ENCODE results near the gene HYAL2.

HYAL2 gene

GRCh38 chr3:50321336-50322114 lies 1.0 kb downstream of the HYAL2 start (continued):
- TF ChIP-seq ZNF692 (tag by site-specific recombination; IDR thresholded peaks at IDR 0.05) (peak; percentile 100), ZNF488 (tag by site-specific recombination; IDR thresholded peaks at IDR 0.05) (no peak), MYNN (tag by site-specific recombination; IDR thresholded peaks at IDR 0.05; ENCODE audit: borderline replicate concordance) (no peak), ZNF596 (tag by site-specific recombination; IDR thresholded peaks at IDR 0.05) (no peak), ZBTB20 (tag by site-specific recombination; IDR thresholded peaks at IDR 0.05) (peak; percentile 34; the same call in 1 of the 2 replicates), ZNF423 (tag by site-specific recombination; IDR thresholded peaks at IDR 0.05) (no peak), ZNF521 (tag by site-specific recombination; IDR thresholded peaks at IDR 0.05) (no peak), FEZF1 (tag by site-specific recombination; IDR thresholded peaks at IDR 0.05) (peak; percentile 81), ZNF19 (tag by site-specific recombination; IDR thresholded peaks at IDR 0.05; ENCODE audit: low read depth) (no peak), ZNF302 (tag by site-specific recombination; IDR thresholded peaks at IDR 0.05; ENCODE audit: low read depth) (no peak), ZNF548 (tag by site-specific recombination; IDR thresholded peaks at IDR 0.05) (no peak), ZNF239 (tag by site-specific recombination; IDR thresholded peaks at IDR 0.05) (no peak), ZBTB44 (tag by site-specific recombination; IDR thresholded peaks at IDR 0.05) (no peak), EGR2 (tag by site-specific recombination; IDR thresholded peaks at IDR 0.05; ENCODE audit: low read depth) (peak; percentile 65; the same call in 1 of the 2 replicates), ZSCAN30 (tag by site-specific recombination; IDR thresholded peaks at IDR 0.05) (no peak), ZNF404 (tag by site-specific recombination; IDR thresholded peaks at IDR 0.05) (no peak), ZNF2 (tag by site-specific recombination; IDR thresholded peaks at IDR 0.05) (peak; percentile 53; the same call in 1 of the 2 replicates), ZNF561 (tag by site-specific recombination; IDR thresholded peaks at IDR 0.05; ENCODE audit: borderline replicate concordance) (0 out of 2 replicates have a peak, but pooled peaks have one; percentile 24), CTCF (tag by site-specific recombination; IDR thresholded peaks at IDR 0.05) (peak; percentile 65), ZNF48 (tag by site-specific recombination; IDR thresholded peaks at IDR 0.05) (no peak), ZNF416 (tag by site-specific recombination; IDR thresholded peaks at IDR 0.05) (no peak), ZBTB7A (tag by site-specific recombination; IDR thresholded peaks at IDR 0.05; ENCODE audit: low read depth) (peak; percentile 86), PRDM6 (tag by site-specific recombination; IDR thresholded peaks at IDR 0.05) (no peak), GLI4 (tag by site-specific recombination; IDR thresholded peaks at IDR 0.05) (no peak), ZBTB26 (tag by site-specific recombination; optimal IDR thresholded peaks at IDR 0.05) (peak; percentile 40), ZNF184 (tag by site-specific recombination; IDR thresholded peaks at IDR 0.05) (0 out of 2 replicates have a peak, but pooled peaks have one; percentile 12), SCRT1 (tag by site-specific recombination; IDR thresholded peaks at IDR 0.05; ENCODE audit: borderline replicate concordance) (no peak), ZNF146 (tag by site-specific recombination; IDR thresholded peaks at IDR 0.05) (no peak), ZNF394 (tag by site-specific recombination; IDR thresholded peaks at IDR 0.05; ENCODE audit: borderline replicate concordance) (0 out of 2 replicates have a peak, but pooled peaks have one; percentile 40), KLF1 (tag by site-specific recombination; IDR thresholded peaks at IDR 0.05) (no peak), ZNF366 (tag by site-specific recombination; conservative IDR thresholded peaks at IDR 0.05) (no peak), ZNF785 (tag by site-specific recombination; IDR thresholded peaks at IDR 0.05) (peak; percentile 72; the same call in 1 of the 2 replicates)
